ENCODE results near the gene ASCC1.
"Not testable (repeated sequence)": the region's sequence is repeated elsewhere in the genome, so short reads cannot be mapped to it uniquely, and the experiment has no call there.

ASCC1 gene

GRCh38 chr10:72123616-72124015 is 92.5 kb downstream of the ASCC1 start:
- no peak for DNase-seq

GRCh38 chr10:72122221-72122620 is 93.9 kb downstream of the ASCC1 start:
- no peak for DNase-seq

GRCh38 chr10:72121389-72121788 is 94.7 kb downstream of the ASCC1 start:
- DNase-seq: no peak

- DNase-seq: no peak
These were observed 99.7 kb downstream of the ASCC1 start for GRCh38 chr10:72116372-72116771.

- DNase-seq: no peak
These were observed 101.2 kb downstream of the ASCC1 start for GRCh38 chr10:72114706-72115450.

GRCh38 chr10:72110673-72111401 is 105.2 kb downstream of the ASCC1 start:
- DNase-seq: no peak

- no peak for DNase-seq
These were observed 106.4 kb downstream of the ASCC1 start for GRCh38 chr10:72109636-72110157.

- DNase-seq: no peak
These were observed 107.0 kb downstream of the ASCC1 start for GRCh38 chr10:72108830-72109635.

GRCh38 chr10:72108004-72108370 is 108.1 kb downstream of the ASCC1 start:
- not testable (repeated sequence) for DNase-seq

GRCh38 chr10:72107325-72108003 is 108.6 kb downstream of the ASCC1 start:
- no peak for DNase-seq

GRCh38 chr10:72106896-72107295 is 109.2 kb downstream of the ASCC1 start:
- no peak for DNase-seq

- no peak for DNase-seq
These were observed 109.8 kb downstream of the ASCC1 start for GRCh38 chr10:72106154-72106849.

- no peak for DNase-seq
These were observed 110.4 kb downstream of the ASCC1 start for GRCh38 chr10:72105710-72106109.

GRCh38 chr10:72105098-72105475 is 111.0 kb downstream of the ASCC1 start:
- DNase-seq: no peak

- DNase-seq: no peak
These were observed 111.5 kb downstream of the ASCC1 start for GRCh38 chr10:72104472-72105097.

GRCh38 chr10:72099600-72099921 is 116.5 kb downstream of the ASCC1 start:
- no peak for DNase-seq

GRCh38 chr10:72098836-72099599 is 117.1 kb downstream of the ASCC1 start:
- no peak for DNase-seq

- DNase-seq: no peak
These were observed 117.7 kb downstream of the ASCC1 start for GRCh38 chr10:72098301-72098835.

- DNase-seq: peak; percentile 95
These were observed 118.4 kb downstream of the ASCC1 start for GRCh38 chr10:72097448-72098300.
